ENCODE measurements around the gene P3H3.

DNA sequence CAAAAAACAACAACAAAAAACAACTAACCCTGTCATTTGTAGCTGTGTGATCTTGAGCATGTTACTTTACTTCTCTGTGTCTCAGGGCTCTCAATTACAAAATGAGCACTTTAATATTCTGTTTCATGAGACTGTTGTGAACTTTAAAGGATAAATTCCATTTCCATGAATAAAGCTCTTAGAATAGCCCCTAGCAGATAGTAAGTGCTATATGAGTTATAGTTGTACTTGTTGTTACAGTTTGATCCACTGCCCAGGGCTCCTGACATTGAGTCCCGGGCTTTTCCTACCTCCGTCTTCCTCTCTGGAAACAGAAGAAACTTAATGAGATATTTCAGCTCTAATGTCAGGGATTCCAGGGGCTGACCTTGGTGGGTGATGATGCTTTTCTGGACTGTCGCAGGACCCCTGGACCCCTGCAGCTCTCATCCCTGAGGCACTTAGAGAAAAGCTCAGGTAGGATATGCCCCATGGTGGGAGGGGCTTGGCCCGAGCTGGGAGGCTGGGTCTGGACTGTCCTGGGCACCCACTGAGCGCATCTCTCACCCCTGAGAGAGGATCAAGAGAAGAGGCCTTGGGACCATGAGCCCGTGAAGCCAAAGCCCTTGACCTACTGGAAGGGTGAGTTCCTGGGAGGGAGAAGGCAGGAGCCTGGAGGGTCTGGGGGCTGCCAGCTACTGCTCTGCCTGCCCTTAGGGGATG lies 5.1 kb downstream of the P3H3 start:
- TF ChIP-seq, protein P1, sequence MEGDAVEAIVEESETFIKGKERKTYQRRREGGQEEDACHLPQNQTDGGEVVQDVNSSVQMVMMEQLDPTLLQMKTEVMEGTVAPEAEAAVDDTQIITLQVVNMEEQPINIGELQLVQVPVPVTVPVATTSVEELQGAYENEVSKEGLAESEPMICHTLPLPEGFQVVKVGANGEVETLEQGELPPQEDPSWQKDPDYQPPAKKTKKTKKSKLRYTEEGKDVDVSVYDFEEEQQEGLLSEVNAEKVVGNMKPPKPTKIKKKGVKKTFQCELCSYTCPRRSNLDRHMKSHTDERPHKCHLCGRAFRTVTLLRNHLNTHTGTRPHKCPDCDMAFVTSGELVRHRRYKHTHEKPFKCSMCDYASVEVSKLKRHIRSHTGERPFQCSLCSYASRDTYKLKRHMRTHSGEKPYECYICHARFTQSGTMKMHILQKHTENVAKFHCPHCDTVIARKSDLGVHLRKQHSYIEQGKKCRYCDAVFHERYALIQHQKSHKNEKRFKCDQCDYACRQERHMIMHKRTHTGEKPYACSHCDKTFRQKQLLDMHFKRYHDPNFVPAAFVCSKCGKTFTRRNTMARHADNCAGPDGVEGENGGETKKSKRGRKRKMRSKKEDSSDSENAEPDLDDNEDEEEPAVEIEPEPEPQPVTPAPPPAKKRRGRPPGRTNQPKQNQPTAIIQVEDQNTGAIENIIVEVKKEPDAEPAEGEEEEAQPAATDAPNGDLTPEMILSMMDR (IDR thresholded peaks at IDR 0.05 in 8 of 11, conservative IDR thresholded peaks at IDR 0.05 in 3 of 11) = no peak
- no peak for TF ChIP-seq POLR2A (IDR thresholded peaks at IDR 0.05)
